Measurements from ENCODE around the gene PLIN4. TPM values are rescaled to one million over a fixed set of nuclear protein-coding genes. Genes with fewer than 3 reads are reported as not detected.

The PLIN4 gene
- total and polyA plus RNA-seq, 4 donors = 0.30 to 3.2 (median 1.4) TPM

GRCh38 chr19:4538601-4538954 lies 20.3 kb upstream of the PLIN4 start:
- Histone ChIP-seq H3K27ac (ENCODE audit: low read depth, low read length) (no peak overlapping the region), H3K36me3 (ENCODE audit: control insufficient read depth, insufficient read depth, low read length) (peaks cover 16% of the 10 kb centered on the region), H3K4me3 (ENCODE audit: low read depth, low read length) (no peak overlapping the region), H3K4me1 (ENCODE audit: control insufficient read depth, insufficient read depth, low read length) (peaks cover 24% of the 10 kb centered on the region), H3K27me3 (ENCODE audit: control insufficient read depth, insufficient read depth, low read length) (no peaks in the 10 kb centered on the region), H3K9me3 (ENCODE audit: control insufficient read depth, insufficient read depth, low read length) (no peaks in the 10 kb centered on the region)
- no peak for DNase-seq (ENCODE audit: low read depth in 4 of 6, low spot score in 6 of 6)
- WGBS (ENCODE audit: insufficient coverage) = 91% methylated on average over 13 of the region's 13 CpGs

GRCh38 chr19:4537953-4538600 lies 19.8 kb upstream of the PLIN4 start:
- WGBS (ENCODE audit: insufficient coverage) = 75% methylated on average over 27 of the region's 27 CpGs
- H3K27ac ChIP-seq (ENCODE audit: low read depth, low read length) = no peak overlapping the region
- no peak for DNase-seq (ENCODE audit: low read depth in 4 of 6, low spot score in 6 of 6)
- no peaks in the 10 kb centered on the region for H3K27me3 ChIP-seq (ENCODE audit: control insufficient read depth, insufficient read depth, low read length)
- peaks cover 12% of the 10 kb centered on the region for H3K36me3 ChIP-seq (ENCODE audit: control insufficient read depth, insufficient read depth, low read length)
- H3K4me3 ChIP-seq (ENCODE audit: low read depth, low read length) = no peak overlapping the region
- no peaks in the 10 kb centered on the region for H3K9me3 ChIP-seq (ENCODE audit: control insufficient read depth, insufficient read depth, low read length)
- H3K4me1 ChIP-seq (ENCODE audit: control insufficient read depth, insufficient read depth, low read length) = peaks cover 24% of the 10 kb centered on the region

GRCh38 chr19:4536798-4537197 lies 18.5 kb upstream of the PLIN4 start:
- WGBS (ENCODE audit: insufficient coverage) = 79% methylated on average over 3 of the region's 5 CpGs
- Histone ChIP-seq H3K27ac (ENCODE audit: low read depth, low read length) (no peak overlapping the region), H3K4me1 (ENCODE audit: control insufficient read depth, insufficient read depth, low read length) (peaks cover 24% of the 10 kb centered on the region), H3K9me3 (ENCODE audit: control insufficient read depth, insufficient read depth, low read length) (no peaks in the 10 kb centered on the region), H3K36me3 (ENCODE audit: control insufficient read depth, insufficient read depth, low read length) (peaks cover 4% of the 10 kb centered on the region), H3K27me3 (ENCODE audit: control insufficient read depth, insufficient read depth, low read length) (no peaks in the 10 kb centered on the region), H3K4me3 (ENCODE audit: low read depth, low read length) (no peak overlapping the region)
- no peak for DNase-seq (ENCODE audit: low read depth in 4 of 6, low spot score in 6 of 6)

DNA sequence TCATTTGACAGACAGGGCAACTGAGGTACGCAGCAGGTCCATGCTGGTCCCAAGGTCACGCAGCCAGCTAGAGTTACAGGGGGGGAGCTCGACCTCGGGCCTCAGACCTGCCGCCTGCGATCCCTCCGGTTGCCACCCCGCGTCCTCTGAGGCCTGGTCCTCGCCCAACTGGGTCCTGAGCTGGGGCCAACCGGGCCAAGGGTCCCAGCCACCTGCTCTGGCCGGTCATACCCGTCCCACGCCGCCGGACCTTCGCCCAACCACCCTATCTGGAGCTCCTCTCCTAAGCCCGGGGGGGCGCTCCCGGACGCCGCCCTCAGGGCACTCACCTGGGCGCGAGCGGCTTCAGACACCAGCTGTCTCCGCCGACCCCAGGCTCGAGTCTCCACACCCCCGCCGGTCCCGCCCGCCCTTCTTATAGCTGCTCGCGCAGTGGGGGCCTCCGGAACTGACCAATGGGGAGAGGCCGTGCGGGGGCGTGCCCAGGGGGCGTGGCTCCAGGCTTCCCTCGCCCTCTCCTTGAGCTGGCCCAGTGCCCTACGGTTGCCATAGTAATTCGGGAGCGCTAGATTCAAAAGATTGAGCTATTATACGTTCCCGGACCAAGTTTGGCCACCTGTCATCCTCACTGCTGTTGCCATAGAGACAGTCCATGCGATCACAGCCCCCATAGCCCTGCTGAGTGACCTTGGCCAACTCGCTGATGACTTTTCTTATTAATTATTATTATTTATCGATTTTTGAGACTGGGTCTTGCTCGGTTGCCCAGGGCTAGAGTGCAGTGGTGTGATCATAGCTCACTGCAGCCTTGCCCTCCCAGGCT lies 16.8 kb upstream of the PLIN4 start, which contains the start of gene PLIN5:
PLIN5 (minus strand) TSS at position 389 of the 823 bp plus-strand sequence. CDS start 1,150 bp downstream, outside the sequence.
- no peak within 1 kb of the TSS for H3K27ac ChIP-seq (ENCODE audit: low read depth, low read length)
- peak; percentile 28 to 94 (median 80) for DNase-seq (ENCODE audit: low read depth in 4 of 6, low spot score in 6 of 6)
- 4% methylated on average over 45 of the region's 49 CpGs for WGBS (ENCODE audit: insufficient coverage)
- peak within 1 kb of the TSS; percentile 27 for H3K4me3 ChIP-seq (ENCODE audit: low read depth, low read length)
- peaks cover 24% of the 10 kb centered on the region for H3K4me1 ChIP-seq (ENCODE audit: control insufficient read depth, insufficient read depth, low read length)
- no peaks in the 10 kb centered on the region for H3K27me3 ChIP-seq (ENCODE audit: control insufficient read depth, insufficient read depth, low read length)
- no peaks in the 10 kb centered on the region for H3K9me3 ChIP-seq (ENCODE audit: control insufficient read depth, insufficient read depth, low read length)
- H3K36me3 ChIP-seq (ENCODE audit: control insufficient read depth, insufficient read depth, low read length) = peaks cover 8% of the 10 kb centered on the region

DNA sequence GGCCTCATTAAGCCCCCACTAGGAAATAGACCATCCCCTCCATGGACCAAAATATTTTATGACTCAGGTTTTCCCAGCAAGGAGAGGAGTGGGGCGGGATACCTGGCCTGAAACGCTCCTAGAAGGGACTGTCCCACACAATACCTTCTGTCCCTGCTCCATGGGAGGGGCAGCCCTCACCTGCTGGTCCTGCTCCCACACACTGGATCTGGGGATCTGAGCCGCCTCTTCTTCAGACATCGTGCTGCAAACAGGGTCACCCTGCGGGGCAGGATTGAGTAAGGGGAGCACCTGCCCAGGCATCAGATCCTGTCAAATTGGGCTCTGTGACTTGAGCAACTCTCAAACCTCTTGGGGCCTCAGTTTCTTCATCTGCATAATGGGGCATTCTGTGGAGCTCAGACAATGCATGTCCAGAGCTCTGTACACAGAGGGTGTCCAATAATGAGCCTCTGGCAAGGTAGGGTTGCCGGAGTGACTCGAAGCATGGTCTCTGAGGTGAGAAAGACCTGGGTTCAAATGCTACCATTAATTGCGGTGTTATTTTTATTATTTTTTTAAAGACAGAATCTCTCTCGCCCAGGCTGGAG lies 15.6 kb upstream of the PLIN4 start:
- WGBS (ENCODE audit: insufficient coverage) = 94% methylated on average over 3 of the region's 9 CpGs
- H3K4me1 ChIP-seq (ENCODE audit: control insufficient read depth, insufficient read depth, low read length) = peaks cover 24% of the 10 kb centered on the region
- DNase-seq (ENCODE audit: low read depth in 4 of 6, low spot score in 6 of 6) = no peak
- no peak overlapping the region for H3K27ac ChIP-seq (ENCODE audit: low read depth, low read length)
- H3K4me3 ChIP-seq (ENCODE audit: low read depth, low read length) = no peak overlapping the region
- H3K9me3 ChIP-seq (ENCODE audit: control insufficient read depth, insufficient read depth, low read length) = no peaks in the 10 kb centered on the region
- H3K27me3 ChIP-seq (ENCODE audit: control insufficient read depth, insufficient read depth, low read length) = no peaks in the 10 kb centered on the region
- H3K36me3 ChIP-seq (ENCODE audit: control insufficient read depth, insufficient read depth, low read length) = peaks cover 11% of the 10 kb centered on the region

- H3K27me3 ChIP-seq (ENCODE audit: control insufficient read depth, insufficient read depth, low read length) = no peaks in the 10 kb centered on the region
- H3K4me1 ChIP-seq (ENCODE audit: control insufficient read depth, insufficient read depth, low read length) = peaks cover 24% of the 10 kb centered on the region
- H3K4me3 ChIP-seq (ENCODE audit: low read depth, low read length) = no peak overlapping the region
- peaks cover 11% of the 10 kb centered on the region for H3K36me3 ChIP-seq (ENCODE audit: control insufficient read depth, insufficient read depth, low read length)
- 90% methylated on average over 9 of the region's 9 CpGs for WGBS (ENCODE audit: insufficient coverage)
- no peak overlapping the region for H3K27ac ChIP-seq (ENCODE audit: low read depth, low read length)
- no peaks in the 10 kb centered on the region for H3K9me3 ChIP-seq (ENCODE audit: control insufficient read depth, insufficient read depth, low read length)
- no peak for DNase-seq (ENCODE audit: low read depth in 4 of 6, low spot score in 6 of 6)
Observed at GRCh38 chr19:4533334-4533733, 15.0 kb upstream of the PLIN4 start.

DNA sequence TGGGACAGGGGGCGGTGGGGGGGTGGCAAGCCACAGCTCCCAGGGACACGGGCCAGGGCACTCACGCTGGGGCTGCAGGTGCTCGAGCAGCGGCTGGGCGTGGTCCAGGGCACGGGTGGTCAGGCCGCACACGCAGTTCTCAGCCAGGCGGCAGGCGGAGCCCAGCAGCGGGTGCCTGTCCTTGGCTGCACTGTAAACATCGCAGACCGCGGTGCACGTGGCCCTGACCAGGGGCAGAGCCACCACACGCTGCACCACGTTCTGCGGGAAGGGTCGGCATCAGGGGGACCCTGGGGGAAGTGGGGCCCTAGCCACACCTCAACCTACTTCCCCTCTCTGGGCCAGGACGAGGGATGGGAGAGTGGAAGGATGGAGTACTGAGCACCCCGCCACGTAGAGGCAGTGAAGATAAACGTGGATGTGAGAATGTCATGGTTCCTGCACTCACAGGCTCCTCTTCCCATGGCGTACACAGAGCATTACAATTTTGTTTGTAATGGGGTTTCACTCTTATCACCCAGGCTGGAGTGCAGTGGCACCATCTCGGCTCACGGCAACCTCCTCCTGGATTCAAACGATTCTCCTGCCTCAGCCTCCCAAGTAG lies 13.4 kb upstream of the PLIN4 start:
- Histone ChIP-seq H3K4me3 (ENCODE audit: low read depth, low read length) (no peak overlapping the region), H3K9me3 (ENCODE audit: control insufficient read depth, insufficient read depth, low read length) (no peaks in the 10 kb centered on the region), H3K36me3 (ENCODE audit: control insufficient read depth, insufficient read depth, low read length) (peaks cover 10% of the 10 kb centered on the region), H3K27me3 (ENCODE audit: control insufficient read depth, insufficient read depth, low read length) (no peaks in the 10 kb centered on the region), H3K27ac (ENCODE audit: low read depth, low read length) (no peak overlapping the region), H3K4me1 (ENCODE audit: control insufficient read depth, insufficient read depth, low read length) (peaks cover 24% of the 10 kb centered on the region)
- no peak for DNase-seq (ENCODE audit: low read depth in 4 of 6, low spot score in 6 of 6)
- 81% methylated on average over 18 of the region's 28 CpGs for WGBS (ENCODE audit: insufficient coverage)

- DNase-seq (ENCODE audit: low read depth in 4 of 6, low spot score in 6 of 6) = no peak
- H3K27me3 ChIP-seq (ENCODE audit: control insufficient read depth, insufficient read depth, low read length) = no peaks in the 10 kb centered on the region
- H3K36me3 ChIP-seq (ENCODE audit: control insufficient read depth, insufficient read depth, low read length) = peaks cover 16% of the 10 kb centered on the region
- 86% methylated on average over 10 of the region's 14 CpGs for WGBS (ENCODE audit: insufficient coverage)
- H3K9me3 ChIP-seq (ENCODE audit: control insufficient read depth, insufficient read depth, low read length) = no peaks in the 10 kb centered on the region
- no peak overlapping the region for H3K27ac ChIP-seq (ENCODE audit: low read depth, low read length)
- no peak overlapping the region for H3K4me3 ChIP-seq (ENCODE audit: low read depth, low read length)
- H3K4me1 ChIP-seq (ENCODE audit: control insufficient read depth, insufficient read depth, low read length) = peaks cover 16% of the 10 kb centered on the region
Observed at GRCh38 chr19:4529924-4530522, 11.7 kb upstream of the PLIN4 start.

GRCh38 chr19:4528843-4529242 lies 10.6 kb upstream of the PLIN4 start:
- no peak overlapping the region for H3K4me3 ChIP-seq (ENCODE audit: low read depth, low read length)
- peaks cover 5% of the 10 kb centered on the region for H3K4me1 ChIP-seq (ENCODE audit: control insufficient read depth, insufficient read depth, low read length)
- no peak for DNase-seq (ENCODE audit: low read depth in 4 of 6, low spot score in 6 of 6)
- WGBS (ENCODE audit: insufficient coverage) = 83% methylated on average over 15 of the region's 15 CpGs
- H3K36me3 ChIP-seq (ENCODE audit: control insufficient read depth, insufficient read depth, low read length) = peaks cover 19% of the 10 kb centered on the region
- no peak overlapping the region for H3K27ac ChIP-seq (ENCODE audit: low read depth, low read length)
- no peaks in the 10 kb centered on the region for H3K27me3 ChIP-seq (ENCODE audit: control insufficient read depth, insufficient read depth, low read length)
- H3K9me3 ChIP-seq (ENCODE audit: control insufficient read depth, insufficient read depth, low read length) = no peaks in the 10 kb centered on the region
